Prostate gland (tissue), 2 donors: Measurements from ENCODE around the gene BLVRB.

Experiments used
- CTCF ChIP-seq, 4 experiments: fragments of 200-600 bp in 2 of 4; fragments of 450-650 bp in 2 of 4; sonication (generic) in 2 of 4; IDR thresholded peaks; 1 replicate in 3 of 4; 2 replicates in 1 of 4; pipeline ENCODE4 v1.5.1; 2016 to 2019; ENCODE audit warnings: antibody characterized with exemption in 4 of 4, mild to moderate bottlenecking in 2 of 4, moderate library complexity in 2 of 4
- POLR2A ChIP-seq: fragments of 450-650 bp; IDR thresholded peaks from one replicate; pipeline ENCODE4 v1.6.1; 2016; ENCODE audit warnings: antibody characterized with exemption, mild to moderate bottlenecking
- POLR2AphosphoS5 ChIP-seq: sonication (generic); formaldehyde crosslinking; IDR thresholded peaks from one replicate; pipeline ENCODE4 v1.6.1; 2017; ENCODE audit warnings: antibody characterized with exemption

- no peak for TF ChIP-seq CTCF (IDR thresholded peaks at IDR 0.05)
- no peak for TF ChIP-seq POLR2A
- no peak for TF ChIP-seq POLR2AphosphoS5
Observed at GRCh38 chr19:40417643-40417981, 47.9 kb downstream of the BLVRB start.
